ENCODE results near the gene PIKFYVE. TPM values are rescaled to one million over a fixed set of nuclear protein-coding genes. Genes with fewer than 3 reads are reported as not detected.

Gene PIKFYVE
- total and polyA plus RNA-seq, 2 of the 8 experiments (the other 6 are each of a cell fraction or from before 2014, with no cell fraction given): 8.8 to 33.5 TPM

DNA sequence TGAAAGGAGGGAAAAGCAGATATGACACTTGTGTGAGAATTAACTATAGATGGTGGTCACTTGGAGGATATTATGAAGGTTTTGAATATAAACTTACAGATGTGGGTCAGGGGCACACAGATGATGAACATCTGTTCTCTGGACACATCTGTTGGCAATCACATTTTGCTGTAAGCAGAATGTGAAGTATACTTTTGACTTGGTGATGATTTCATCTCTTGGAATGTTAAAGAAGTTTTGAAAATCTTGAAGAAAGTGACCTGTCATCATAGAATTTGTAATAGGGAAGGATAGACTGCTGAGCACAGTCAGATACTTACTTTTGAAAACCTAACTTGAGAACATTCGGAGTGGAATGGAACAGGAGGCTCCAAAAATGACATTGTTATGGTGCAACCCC is 40.2 kb downstream of the PIKFYVE start:
- no peak overlapping the region for H4K91ac ChIP-seq (replicated peaks; ENCODE audit: insufficient read length, low read length)
- no peak overlapping the region for H2BK15ac ChIP-seq (ENCODE audit: low read length)
- DNase-seq (ENCODE audit: low read depth in 1 of 2, low spot score in 2 of 2) (no peak), FAIRE-seq (no peak)
- POLR2A ChIA-PET (ENCODE audit: partially characterized antibody): no interaction called here
- H3K9ac ChIP-seq (replicated peaks in 1 of 4; ENCODE audit: extremely low read depth in 1 of 4, low read depth in 3 of 4, low read length in 3 of 4): no peak overlapping the region
- H3K9me3 ChIP-seq (ENCODE audit: insufficient read depth in 2 of 2, low read depth in 1 of 2, low read length in 1 of 2): no peaks in the 10 kb centered on the region
- no peaks in the 10 kb centered on the region for H3K79me1 ChIP-seq (ENCODE audit: low read depth, low read length)
- H3K4ac ChIP-seq (replicated peaks; ENCODE audit: insufficient read length, low read depth, low read length): no peak overlapping the region
- H3K4me2 ChIP-seq (ENCODE audit: insufficient read depth in 1 of 2, low read depth in 2 of 2, low read length in 2 of 2): no peak overlapping the region
- H3K56ac ChIP-seq (replicated peaks; ENCODE audit: insufficient read length, low read depth, low read length): no peak overlapping the region
- CTCF ChIA-PET (ENCODE audit: partially characterized antibody): no interaction called here
- H2AK5ac ChIP-seq (ENCODE audit: low read depth, low read length): no peak overlapping the region
- no peak overlapping the region for H2AFZ ChIP-seq (ENCODE audit: low read length)
- H3K27me3 ChIP-seq (replicated peaks in 1 of 4; ENCODE audit: control insufficient read depth in 3 of 4, extremely low read depth in 1 of 4, insufficient read depth in 3 of 4, low read length in 3 of 4): no peaks in the 10 kb centered on the region
- no peaks in the 10 kb centered on the region for H3K79me2 ChIP-seq (ENCODE audit: control insufficient read depth in 1 of 2, insufficient read depth in 2 of 2, low read length in 2 of 2)
- H4K8ac ChIP-seq (ENCODE audit: extremely low read depth, insufficient read depth, low read length): no peak overlapping the region
- no peak overlapping the region for H2BK5ac ChIP-seq (ENCODE audit: low read depth, low read length)
- H2BK12ac ChIP-seq (ENCODE audit: low read depth, low read length): no peak overlapping the region
- no peaks in the 10 kb centered on the region for H3K4me1 ChIP-seq (replicated peaks in 1 of 4; ENCODE audit: control insufficient read depth in 3 of 4, insufficient read depth in 4 of 4, low read length in 3 of 4)
- H3K23me2 ChIP-seq (ENCODE audit: low read depth, low read length): no peaks in the 10 kb centered on the region; the same call in 1 of the 2 replicates
- no peak overlapping the region for H2BK120ac ChIP-seq (replicated peaks; ENCODE audit: low read depth, low read length)
- no peaks in the 10 kb centered on the region for H4K20me1 ChIP-seq (replicated peaks in 1 of 2; ENCODE audit: control insufficient read depth in 1 of 2, insufficient read depth in 2 of 2, low read length in 2 of 2)
- no peak overlapping the region for H4K5ac ChIP-seq (ENCODE audit: insufficient read length, low read depth, low read length)
- no peak overlapping the region for H3K27ac ChIP-seq (ENCODE audit: low read depth, low read length)
- H3K36me3 ChIP-seq (ENCODE audit: control insufficient read depth in 2 of 4, insufficient read depth in 4 of 4, low read length in 3 of 4): peaks cover 5 to 45% (median 19%) of the 10 kb centered on the region in 4 experiments; a peak in 7 of 8 replicates
- WGBS, 2 experiments (ENCODE audit: extremely low coverage in 1 of 2, insufficient coverage in 1 of 2, insufficient read length in 1 of 2, insufficient replicate concordance in 2 of 2, low coverage in 1 of 2, low lambda C conversion rate in 2 of 2, missing lambda C conversion rate in 1 of 2): 94% methylated on average over 1 of the region's 1 CpG; no CpG with 5 or more reads in 1 of the 2 experiments
- H2BK20ac ChIP-seq (ENCODE audit: low read length): no peak overlapping the region
- no peak overlapping the region for H3K18ac ChIP-seq (ENCODE audit: extremely low read depth, low read length)
- no peak overlapping the region for H3K4me3 ChIP-seq (ENCODE audit: extremely low read depth in 1 of 4, insufficient read depth in 2 of 4, low read depth in 3 of 4, low read length in 4 of 4)
- no peak overlapping the region for H3K14ac ChIP-seq (ENCODE audit: insufficient read length)
- H3K23ac ChIP-seq (ENCODE audit: insufficient read length): no peak overlapping the region
- TF ChIP-seq KDM5A (IDR thresholded peaks at IDR 0.05; ENCODE audit: low read length): no peak
- no peak for TF ChIP-seq SRF (IDR thresholded peaks at IDR 0.05; ENCODE audit: low read depth, low read length)
- no peak for TF ChIP-seq E2F6 (IDR thresholded peaks at IDR 0.05)
- TF ChIP-seq MAFK (IDR thresholded peaks at IDR 0.05; ENCODE audit: low read depth, low read length): no peak
- no peak for TF ChIP-seq SIX5 (IDR thresholded peaks at IDR 0.05; ENCODE audit: low read depth, low read length)
- no peak for TF ChIP-seq BCL11A (IDR thresholded peaks at IDR 0.05; ENCODE audit: low read depth in 2 of 2, low read length in 2 of 2)
- no peak for TF ChIP-seq CHD2 (IDR thresholded peaks at IDR 0.05; ENCODE audit: low read length)
- TF ChIP-seq POLR2A (IDR thresholded peaks at IDR 0.05; ENCODE audit: control extremely low read depth in 1 of 2, low read depth in 2 of 2, low read length in 2 of 2): no peak
- no peak for TF ChIP-seq PHF8 (conservative IDR thresholded peaks at IDR 0.05; ENCODE audit: low read depth, low read length)
- TF ChIP-seq CREB1 (IDR thresholded peaks at IDR 0.05): no peak
- TF ChIP-seq EZH2 (IDR thresholded peaks at IDR 0.05; ENCODE audit: low read depth, low read length, severe bottlenecking): no peak
- no peak for TF ChIP-seq ZNF274 (IDR thresholded peaks at IDR 0.05; ENCODE audit: borderline replicate concordance, extremely low read depth, low read length)
- TF ChIP-seq, protein P1, sequence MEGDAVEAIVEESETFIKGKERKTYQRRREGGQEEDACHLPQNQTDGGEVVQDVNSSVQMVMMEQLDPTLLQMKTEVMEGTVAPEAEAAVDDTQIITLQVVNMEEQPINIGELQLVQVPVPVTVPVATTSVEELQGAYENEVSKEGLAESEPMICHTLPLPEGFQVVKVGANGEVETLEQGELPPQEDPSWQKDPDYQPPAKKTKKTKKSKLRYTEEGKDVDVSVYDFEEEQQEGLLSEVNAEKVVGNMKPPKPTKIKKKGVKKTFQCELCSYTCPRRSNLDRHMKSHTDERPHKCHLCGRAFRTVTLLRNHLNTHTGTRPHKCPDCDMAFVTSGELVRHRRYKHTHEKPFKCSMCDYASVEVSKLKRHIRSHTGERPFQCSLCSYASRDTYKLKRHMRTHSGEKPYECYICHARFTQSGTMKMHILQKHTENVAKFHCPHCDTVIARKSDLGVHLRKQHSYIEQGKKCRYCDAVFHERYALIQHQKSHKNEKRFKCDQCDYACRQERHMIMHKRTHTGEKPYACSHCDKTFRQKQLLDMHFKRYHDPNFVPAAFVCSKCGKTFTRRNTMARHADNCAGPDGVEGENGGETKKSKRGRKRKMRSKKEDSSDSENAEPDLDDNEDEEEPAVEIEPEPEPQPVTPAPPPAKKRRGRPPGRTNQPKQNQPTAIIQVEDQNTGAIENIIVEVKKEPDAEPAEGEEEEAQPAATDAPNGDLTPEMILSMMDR (IDR thresholded peaks at IDR 0.05; ENCODE audit: control extremely low read depth in 1 of 3, insufficient read depth in 1 of 3, low read depth in 1 of 3, low read length in 3 of 3): no peak
